Measurements from ENCODE around the gene CFAP61.
A peak's percentile ranks its signal among the peaks of the same experiment; 100 is the strongest.

Gene CFAP61

DNA sequence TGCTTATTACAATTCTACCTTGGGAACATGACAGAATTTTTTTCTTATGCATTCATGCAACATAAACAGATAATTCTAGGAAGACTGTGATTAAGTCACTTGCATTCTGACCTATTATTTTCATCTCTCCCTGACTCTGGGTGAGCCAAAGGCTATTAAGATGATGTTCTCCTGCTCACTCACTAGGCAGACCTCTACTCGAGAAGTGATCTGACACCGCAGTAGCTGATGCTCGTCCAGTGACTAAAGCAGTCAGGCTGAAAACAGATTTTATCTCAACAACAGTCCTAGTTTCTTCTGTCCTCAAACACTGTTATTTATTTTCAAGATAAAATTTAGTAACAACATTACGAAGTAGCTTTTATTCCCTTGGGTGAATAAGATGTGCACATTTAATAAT is 17.8 kb upstream of the CFAP61 start:
- DNase-seq: no peak

DNA sequence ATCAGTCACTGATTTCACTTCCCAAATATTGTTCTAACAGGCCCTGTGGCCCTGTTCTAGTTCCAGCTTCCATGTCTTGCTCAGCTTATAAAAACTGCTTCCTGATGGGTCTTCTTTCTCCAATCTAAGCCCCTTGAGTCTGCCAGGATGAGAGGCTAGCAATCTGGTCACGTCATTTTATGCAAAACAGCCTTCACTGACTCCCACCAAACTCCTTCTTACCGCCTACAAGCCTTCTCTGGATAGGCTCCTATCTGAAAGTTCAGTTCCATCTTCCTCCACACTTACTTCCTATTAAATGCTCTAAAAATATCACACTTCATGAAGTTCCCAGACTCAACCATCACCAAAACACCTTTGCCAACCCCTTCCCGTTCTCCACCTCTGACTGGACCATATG is 15.6 kb upstream of the CFAP61 start:
- DNase-seq: no peak

- DNase-seq: no peak
These were observed 14.4 kb upstream of the CFAP61 start for GRCh38 chr20:20037960-20038359.

- no peak for DNase-seq
These were observed 13.7 kb upstream of the CFAP61 start for GRCh38 chr20:20038586-20038985.

DNA sequence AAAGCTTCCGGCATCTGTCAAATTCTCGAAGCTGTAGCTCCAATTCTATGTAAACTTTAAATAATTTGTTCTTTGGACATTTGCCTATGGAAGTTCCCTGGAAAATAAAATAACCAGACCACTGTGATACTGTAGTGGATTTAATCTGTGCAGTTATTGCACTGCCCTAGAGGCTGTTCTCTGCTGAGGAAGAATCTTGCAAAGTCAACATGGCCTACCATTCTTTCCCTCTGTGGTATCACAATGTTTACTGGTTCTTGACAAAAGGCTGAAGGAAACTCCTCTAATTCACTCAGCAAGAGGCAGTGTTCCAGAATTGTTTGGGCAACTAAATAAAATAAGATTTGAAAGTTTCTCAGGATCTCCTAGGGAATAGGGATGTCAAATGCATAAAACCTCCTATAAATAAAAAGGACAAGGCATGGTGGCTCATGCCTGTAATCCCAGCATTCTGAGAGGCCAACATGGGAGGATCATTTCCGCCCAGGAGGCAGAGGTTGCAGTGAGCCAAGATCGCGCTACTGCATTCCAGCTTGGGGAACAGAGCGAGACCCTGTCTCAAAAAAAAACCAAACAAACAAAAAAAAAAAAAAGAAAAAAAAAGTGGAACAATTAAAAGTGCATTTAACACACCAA is 12.5 kb upstream of the CFAP61 start:
- DNase-seq: no peak

DNA sequence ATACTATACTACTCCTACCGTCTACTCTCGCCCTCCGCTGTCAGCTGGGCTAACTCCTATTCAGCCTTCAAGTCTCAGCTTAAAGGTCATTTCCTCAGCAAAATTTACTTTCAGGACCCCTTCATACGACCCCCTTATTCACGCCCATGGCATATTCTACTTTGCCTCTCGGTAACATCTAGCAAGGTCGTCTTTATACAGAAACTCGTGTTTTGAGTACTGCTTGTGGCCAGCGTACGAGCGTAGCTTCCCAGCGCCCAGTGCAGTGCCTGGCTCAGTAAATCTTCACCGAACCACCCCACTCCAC is 612 bp upstream of the CFAP61 start:
- DNase-seq: no peak

DNA sequence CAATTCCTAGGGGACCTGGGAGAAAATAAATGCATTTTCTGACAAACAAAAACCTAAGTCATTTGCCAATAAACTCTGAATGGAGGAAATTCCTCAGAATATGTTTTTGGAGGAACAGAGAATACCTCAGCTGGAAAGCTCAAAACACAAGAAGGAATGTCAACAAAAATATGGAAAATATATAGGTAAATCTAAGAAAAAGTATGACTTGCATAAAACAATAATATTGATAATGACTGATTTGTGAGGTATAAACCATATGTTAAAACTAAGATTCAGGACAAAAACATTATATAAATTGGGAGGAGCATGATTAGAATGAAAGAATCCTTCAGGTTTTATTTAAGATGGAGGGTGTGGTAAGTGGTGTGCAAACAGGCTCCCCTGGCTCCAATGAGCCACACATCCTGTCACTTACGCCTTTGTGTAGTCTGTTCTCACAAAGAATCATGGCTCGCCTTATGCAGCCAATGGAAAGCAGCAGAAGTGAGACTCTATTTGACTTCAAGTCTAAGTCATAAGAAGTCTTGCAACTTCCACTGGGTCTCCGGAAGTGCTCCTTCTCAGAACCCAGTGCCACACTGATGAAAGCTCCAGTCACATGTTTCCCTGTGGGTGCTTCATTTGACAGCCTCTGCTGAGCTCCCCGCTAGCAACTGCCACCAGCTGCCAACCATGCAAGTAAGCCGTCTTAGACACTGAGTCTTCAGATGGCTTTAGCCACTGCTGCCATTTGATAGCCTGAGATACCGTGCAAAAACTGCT is 8.1 kb downstream of the CFAP61 start:
- no peak for DNase-seq

- DNase-seq: no peak
These were observed 11.8 kb downstream of the CFAP61 start for GRCh38 chr20:20063941-20064702.

- no peak for DNase-seq
These were observed 13.0 kb downstream of the CFAP61 start for GRCh38 chr20:20065361-20065760.

DNA sequence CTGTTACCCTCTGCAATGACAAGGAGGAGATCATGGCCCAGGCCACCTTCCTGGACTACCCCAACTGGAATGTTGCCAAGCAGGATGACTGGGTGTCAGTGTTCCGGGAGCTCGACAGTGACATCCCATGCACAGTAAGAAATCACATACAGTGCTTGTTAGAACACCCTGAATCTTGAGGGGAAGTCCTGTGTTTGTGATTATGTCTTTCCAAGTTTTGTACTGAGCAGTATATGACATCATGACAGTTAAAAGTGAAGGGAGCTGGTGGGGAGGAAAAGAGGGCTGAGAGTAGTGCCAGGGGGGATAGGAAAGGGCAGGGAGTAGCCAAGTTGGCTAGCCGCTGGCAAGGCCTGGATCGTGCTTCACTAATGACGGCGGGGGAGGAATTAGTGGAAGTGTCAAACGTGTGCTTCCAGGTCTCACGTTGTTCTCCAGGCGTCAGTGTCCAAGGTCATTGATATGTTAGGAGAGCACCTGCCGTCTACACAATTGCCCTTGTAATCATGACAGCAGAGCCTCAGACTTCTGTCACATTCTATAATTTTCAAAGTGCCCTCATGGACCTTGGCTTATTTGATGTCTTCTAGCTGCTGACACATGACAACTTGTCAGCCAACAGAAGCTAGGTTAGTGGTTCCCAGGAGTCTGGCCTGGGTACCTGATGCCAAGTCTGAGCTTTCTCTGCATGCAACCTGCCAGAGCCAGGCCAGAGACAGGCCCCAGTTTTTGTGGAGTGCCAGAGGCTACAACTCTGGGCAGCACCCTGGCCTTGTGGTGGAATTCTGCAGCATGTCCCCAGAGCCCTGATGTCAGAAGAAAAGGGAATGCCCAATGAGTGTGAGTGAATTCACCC is 18.8 kb downstream of the CFAP61 start:
- DNase-seq: no peak

- no peak for DNase-seq
These were observed 21.6 kb downstream of the CFAP61 start for GRCh38 chr20:20073801-20074371.

GRCh38 chr20:20075032-20075431 is 22.7 kb downstream of the CFAP61 start:
- no peak for DNase-seq

GRCh38 chr20:20076297-20077065 is 24.1 kb downstream of the CFAP61 start:
- DNase-seq: no peak

DNA sequence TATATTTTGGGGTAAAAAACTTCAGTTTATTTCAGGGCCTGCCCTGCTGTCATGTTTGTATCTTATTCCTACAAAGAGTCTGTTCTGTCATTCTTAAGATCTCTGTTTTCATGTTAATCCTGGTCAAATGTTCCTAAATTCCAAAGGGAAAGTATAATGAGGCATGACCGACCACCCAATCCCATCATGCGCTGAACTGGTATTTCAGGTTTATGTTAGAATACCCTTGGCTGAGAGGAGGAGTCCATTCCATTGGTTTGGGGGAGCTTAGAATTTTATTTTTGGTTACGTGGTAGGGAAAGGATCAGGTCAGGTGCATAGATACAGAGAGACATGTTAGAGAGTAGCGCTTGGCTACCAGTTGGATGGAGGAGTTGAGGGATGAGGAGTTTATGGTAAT is 25.7 kb downstream of the CFAP61 start:
- no peak for DNase-seq

DNA sequence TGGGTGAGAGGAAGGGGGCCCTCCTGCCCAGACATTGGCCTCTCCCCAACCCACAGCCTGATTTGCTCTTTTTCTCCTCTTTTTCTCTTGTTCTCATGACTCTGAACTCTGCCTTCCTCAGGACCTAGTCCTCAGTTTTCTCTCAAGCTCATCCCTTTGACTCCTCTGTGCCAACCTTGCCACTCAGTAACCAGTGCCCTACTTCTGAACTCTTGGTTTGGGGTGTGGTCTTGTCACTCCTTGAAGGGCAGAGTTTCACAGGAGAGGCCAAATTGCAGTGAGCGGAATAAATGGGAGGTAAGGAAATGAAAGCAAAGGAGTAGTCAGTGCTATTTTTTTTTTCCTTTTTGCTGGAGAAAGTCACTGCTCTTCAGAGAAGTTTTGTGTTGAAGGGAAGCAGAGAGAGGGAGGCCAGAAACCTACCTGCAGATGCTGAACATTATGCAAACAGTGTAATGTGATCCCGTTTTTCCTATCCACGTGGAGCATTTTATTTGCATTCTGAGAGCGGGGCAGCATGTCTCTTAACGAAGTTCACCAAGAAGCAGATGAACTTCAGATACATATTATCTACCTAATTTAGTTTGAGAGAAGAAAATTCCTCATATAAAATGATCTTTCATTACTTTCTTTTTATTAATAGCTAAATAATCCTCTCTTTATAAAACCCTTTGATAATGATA is 26.9 kb downstream of the CFAP61 start:
- no peak for DNase-seq

DNA sequence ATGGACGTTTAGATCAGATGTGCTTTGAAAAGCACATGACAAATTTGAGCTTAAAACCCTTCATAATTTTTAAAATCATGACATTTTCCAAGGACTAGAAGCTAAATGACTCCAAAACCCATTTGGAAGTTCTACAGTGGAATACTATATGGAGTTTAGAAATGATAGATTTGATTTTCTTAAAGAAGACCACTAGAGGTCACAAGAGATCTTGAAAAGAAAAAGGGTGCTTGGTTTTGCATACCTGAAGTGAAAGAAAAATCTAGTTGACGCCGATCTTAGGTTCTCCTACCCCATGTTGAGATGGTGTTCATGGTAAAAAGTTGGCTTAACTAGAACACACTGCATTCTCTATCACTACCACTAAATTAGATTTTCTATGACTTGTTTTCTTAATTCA is 31.5 kb downstream of the CFAP61 start:
- peak; percentile 26 for DNase-seq

GRCh38 chr20:20084296-20084752 is 32.0 kb downstream of the CFAP61 start:
- no peak for DNase-seq

DNA sequence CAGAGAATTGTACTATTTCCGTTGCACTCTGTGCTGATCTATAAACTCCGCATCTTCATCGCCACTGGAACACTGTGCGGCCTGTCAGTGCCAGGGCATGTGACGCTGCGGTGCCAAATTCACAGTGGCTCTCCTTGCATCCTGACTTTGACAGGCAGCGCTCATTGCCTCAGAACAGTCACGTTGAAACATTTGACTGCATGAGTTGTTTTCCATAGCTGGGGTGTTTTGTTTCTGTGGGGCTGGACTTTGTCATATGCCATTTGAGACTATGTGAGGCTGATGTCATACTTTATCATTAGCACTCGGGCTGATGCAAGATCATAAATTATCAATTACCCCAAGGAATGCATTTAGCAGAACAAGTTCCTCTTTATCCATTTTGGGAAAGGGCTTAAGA is 32.7 kb downstream of the CFAP61 start:
- no peak for DNase-seq

- DNase-seq: no peak
These were observed 33.5 kb downstream of the CFAP61 start for GRCh38 chr20:20085812-20086211.

DNA sequence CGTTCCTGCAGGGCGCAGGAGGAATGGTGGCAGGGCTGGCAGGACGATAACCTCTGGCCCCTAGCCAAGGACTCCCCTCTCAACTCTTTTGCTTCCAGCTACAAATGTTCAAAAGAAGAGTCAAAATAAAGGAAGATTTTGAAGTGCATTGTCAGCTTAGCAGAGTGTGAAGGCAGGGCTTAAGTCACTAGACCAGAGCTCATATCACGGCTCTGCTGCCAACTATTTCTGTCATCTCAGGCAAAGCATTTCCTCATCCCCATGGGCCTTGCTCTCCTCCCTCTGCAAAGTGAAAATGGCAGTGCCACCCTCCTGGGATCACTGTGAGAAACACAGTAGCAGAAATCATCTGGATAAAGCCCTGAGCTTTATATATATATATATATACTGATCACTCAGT is 36.7 kb downstream of the CFAP61 start:
- DNase-seq: no peak

DNA sequence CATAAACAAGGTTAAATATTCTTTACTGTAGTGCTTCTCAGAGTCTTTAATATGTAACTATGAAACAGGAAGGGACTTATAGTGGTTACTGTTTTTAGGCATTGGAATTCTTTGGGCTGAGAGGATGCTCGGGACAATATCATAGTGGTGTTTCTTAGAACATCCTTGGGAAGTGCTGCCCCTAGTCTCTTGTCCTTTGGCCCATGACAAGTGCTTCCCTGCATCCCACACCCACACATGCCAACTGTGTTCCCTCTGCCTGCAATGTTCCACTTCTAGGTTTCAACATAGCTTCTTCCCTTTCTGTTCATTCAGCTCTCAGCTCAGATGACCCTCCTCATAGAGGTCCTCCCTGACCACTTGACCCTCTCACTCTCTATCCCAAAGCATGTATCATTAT is 37.6 kb downstream of the CFAP61 start:
- DNase-seq: no peak
